Mesenteric fat pad (tissue), 1 donor: ENCODE measurements around the gene SASH1. TPM values are rescaled to one million over a fixed set of nuclear protein-coding genes. Genes with fewer than 3 reads are reported as not detected.

Experiments used
- DNase-seq: peaks from one replicate; pipeline ENCODE4 v3.0.0-alpha.2; 2020; ENCODE audit warnings: low spot score
- total RNA-seq: library from RNA; stranded (reverse); fragmentation: NEBNext Ultra II Directional; extraction: Animal tissue kit (Norgen Biotek cat#: 25700); gene quantifications from one replicate; pipeline ENCODE4 v1.2.1, GENCODE V29; 2021
- donor health status: DM: yes; HTN: yes; CAD: no.

Gene SASH1
- total RNA-seq, 1 donor from 2014 or later = 143 TPM

DNA sequence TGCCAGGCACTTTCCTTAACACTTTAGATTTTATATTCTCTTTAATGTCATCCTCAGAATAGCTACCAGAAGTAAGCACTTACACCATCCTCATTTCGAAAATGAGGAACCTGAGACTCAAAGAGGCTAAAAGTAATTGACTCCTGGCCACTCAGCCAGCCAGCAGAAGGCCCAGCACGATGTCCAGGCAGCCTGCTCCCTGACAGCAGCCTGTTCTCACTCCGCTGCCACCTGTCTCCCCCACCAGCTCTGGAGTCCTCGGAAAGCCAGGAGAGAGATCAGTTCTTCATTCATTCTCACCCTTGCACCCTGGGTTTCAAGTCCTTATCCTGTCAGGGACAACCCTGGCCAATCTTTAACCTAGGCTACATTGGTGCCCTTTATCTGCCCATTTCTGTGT, 174.0 kb downstream of the SASH1 start:
- DNase-seq = no peak

GRCh38 chr6:148517470-148517869, 174.8 kb downstream of the SASH1 start:
- DNase-seq = no peak

- no peak for DNase-seq
Measured at GRCh38 chr6:148518511-148519156, 176.0 kb downstream of the SASH1 start.

DNA sequence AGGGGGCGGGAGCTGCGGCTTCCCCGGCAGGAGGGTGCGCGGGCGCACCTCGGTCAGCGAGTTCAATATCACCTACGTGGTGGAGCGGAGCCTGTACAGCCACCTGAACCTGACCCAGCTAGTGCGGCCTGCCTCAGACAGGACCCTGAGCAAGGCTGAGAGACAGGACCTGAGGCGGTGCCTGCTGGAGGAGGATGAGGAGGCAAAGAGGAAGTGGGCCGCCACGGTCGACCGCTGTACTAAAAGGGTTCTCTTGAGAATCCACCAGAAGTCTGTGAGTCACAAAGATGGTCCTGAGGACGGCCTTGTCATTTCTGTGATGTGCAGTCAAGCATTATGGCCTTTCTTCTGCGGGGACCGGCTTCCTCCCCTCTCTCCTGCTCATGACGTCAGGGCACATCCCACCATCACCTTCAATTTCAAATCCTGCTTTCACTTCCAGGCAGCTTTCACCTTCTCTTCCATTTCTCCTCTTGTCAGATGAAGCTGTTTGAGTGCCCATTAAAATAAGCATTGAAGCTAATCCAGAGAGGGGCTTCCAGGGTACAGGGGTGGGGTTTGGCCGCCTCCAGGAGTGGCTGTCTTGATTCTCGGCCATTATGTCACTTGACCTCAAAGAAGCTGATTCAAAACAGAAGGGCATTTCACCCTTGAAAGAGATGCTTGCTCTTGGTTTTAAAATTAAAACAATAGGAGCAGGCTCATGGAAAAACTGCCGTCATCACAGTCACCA, 177.6 kb downstream of the SASH1 start:
- no peak for DNase-seq

GRCh38 chr6:148521158-148521557, 178.5 kb downstream of the SASH1 start:
- no peak for DNase-seq

- DNase-seq = no peak
Measured at GRCh38 chr6:148521586-148521985, 178.9 kb downstream of the SASH1 start.

DNA sequence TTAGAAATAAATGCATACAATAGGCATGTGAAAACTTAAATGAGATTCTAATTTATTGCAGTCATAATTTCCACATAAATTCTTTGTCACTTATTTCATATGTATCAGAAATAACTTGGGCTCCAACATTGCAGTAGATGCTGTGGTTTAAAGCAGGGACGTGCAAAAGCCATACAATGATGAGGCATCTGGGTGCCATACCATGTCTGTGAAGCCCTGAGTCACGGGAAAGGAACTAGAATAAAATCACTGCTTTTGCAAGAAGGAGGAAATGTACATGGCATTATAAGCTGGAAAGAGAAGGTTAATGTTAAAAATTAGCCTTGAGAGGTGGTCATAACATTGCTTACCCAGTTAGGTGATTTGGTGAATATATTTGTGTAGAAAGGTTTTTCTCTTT, 180.4 kb downstream of the SASH1 start:
- DNase-seq = no peak

DNA sequence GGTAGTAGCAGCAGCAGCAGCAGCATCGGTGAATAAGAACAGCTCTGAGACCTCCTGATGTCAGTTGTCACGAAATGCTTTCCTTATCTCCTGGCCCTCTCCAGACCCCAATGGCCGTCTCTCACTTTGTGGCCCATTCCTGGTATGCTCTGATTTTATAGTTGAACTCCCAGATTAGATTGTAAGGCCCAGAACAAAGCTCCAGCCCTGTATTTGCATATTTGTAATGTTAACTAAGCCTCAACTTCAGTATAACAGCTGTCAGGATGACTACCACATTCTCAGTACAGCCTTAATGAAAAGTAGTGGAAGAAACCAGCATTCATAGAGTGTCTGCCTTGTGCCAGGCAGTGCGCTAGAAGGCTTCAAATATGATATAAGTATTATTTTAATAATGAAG, 180.9 kb downstream of the SASH1 start:
- DNase-seq = no peak

DNA sequence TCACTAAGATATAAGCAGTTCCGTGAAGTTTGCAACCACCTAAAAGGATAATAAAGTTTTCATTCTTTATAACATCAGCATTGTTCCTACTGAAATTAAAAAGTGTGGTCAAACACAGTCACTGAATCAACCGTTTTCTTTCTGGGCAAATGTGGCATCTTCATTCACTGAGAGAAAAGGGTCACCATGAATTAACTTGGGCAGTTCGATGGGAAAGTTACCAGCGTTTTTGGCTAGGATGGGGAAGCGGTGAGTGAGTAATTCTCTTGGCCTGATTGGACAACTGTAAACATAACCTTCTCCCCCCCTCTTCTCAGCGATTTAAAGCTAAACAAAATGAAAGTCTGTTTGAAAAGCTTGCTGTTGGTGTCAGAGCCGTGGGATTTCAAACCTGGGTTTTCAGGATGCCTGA, 181.8 kb downstream of the SASH1 start:
- no peak for DNase-seq

- DNase-seq = no peak
Measured at GRCh38 chr6:148524976-148525375, 182.3 kb downstream of the SASH1 start.

GRCh38 chr6:148525453-148525852, 182.8 kb downstream of the SASH1 start:
- DNase-seq = no peak

DNA sequence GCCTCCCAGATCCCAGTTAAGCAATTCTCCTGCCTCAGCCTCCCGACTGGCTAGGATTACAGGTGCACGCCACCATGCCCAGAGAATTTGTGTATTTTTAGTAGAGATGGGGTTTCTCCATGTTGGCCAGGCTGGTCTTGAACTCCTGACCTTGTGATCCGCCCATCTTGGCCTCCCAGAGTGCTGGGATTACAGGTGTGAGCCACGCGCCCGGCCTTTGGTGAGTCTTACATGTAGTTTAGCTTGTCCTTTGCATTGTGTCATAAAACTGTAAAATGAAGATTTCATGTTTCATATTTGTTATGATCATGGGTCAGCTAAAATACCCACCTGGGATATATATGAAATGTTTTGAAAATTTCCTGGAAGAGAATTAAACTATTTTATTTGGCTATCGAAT, 183.5 kb downstream of the SASH1 start:
- DNase-seq = no peak

- no peak for DNase-seq
Measured at GRCh38 chr6:148528292-148528691, 185.7 kb downstream of the SASH1 start.

GRCh38 chr6:148529010-148529409, 186.4 kb downstream of the SASH1 start:
- DNase-seq = no peak

DNA sequence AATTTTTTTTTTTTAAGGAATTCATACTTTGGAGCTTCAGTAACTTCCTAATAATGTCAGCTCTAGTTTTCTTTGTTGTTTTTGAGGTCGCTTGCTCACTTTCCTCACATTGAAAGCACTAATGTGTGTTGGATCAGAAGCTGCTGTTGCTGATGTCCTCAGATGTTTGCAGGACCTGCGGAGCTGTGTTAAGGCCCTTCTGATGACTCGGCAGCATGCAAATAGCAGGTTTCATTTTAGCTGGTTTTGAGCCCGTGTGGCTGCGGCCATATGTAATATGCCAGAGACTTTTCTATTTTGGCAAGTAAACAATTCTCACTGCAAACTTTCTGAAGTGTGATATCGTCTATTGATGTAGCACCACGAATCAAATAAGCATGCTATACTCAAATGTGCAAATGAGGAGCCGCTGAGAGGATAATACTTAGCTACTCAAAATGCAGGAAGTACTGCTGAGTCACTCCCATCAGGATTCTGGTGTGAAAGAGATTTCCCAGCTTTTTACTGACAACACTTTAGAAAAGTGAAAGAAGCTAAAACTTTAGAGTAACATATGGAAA, 187.8 kb downstream of the SASH1 start:
- no peak for DNase-seq

GRCh38 chr6:148530976-148531375, 188.3 kb downstream of the SASH1 start:
- DNase-seq = no peak

DNA sequence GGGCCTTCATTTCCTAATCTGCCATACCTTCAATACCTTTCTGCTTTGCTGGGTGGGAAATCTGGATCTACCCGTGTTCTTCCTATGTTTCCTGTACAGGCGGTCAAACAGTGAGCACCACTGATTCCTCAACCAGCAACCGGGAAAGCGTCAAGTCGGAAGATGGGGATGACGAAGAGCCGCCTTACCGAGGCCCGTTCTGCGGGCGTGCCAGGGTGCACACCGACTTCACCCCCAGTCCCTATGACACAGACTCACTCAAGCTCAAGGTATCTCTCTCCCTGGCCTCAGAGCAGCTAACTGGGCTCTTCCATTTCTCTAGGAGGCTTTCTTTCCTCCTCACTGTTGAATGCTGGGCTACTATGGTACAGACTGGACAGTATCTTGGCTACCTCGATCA, 190.1 kb downstream of the SASH1 start:
- no peak for DNase-seq

DNA sequence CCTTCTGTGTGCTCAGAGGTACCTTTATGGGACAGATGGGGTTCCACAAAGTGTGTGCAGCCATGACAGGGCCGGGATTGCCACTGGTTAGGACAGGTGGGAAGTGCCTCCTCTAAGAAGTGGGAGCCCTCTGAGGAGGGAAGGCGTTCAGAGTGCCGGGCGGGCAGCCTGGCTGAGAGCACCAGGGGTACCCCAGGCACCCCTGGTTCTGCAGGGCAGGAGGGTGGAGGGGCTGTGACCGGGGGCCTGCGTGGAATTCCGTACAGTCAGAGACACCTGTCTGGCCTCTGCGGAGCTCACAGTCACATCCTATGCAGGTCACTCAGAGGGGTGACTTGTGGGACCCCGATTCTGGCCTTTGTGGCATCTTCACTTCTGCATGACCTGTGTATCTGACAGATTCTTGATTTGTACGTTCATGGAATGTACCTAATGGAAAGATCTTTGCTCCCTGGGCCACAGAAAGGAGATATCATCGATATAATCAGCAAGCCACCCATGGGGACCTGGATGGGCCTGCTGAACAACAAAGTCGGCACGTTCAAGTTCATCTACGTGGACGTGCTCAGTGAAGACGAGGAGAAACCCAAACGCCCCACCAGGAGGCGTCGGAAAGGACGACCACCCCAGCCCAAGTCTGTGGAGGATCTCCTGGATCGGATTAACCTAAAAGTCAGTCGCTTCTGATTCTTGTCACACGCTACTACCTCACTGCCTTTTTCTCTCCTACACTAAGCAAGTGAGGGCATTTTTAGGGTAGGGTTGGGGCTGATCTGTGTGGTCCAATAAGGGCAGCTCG, 190.9 kb downstream of the SASH1 start:
- no peak for DNase-seq

DNA sequence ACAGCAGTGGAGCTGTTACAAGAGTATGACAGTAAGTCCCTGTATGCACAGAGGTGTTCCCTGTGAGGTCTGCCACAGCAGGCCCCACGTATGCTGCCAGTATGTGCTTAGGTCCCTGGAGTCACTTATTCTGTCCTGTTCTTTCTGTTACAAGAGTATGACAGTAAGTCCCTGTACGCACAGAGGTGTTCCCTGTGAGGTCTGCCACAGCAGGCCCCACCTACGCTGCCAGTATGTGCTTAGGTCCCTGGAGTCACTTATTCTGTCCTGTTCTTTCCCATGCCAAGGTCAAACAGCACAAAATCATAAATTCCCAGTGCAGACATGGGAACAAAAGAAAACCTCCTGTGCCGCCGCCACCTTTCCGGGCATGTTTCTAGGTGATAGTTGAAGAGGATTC, 192.2 kb downstream of the SASH1 start:
- no peak for DNase-seq

GRCh38 chr6:148535381-148535780, 192.7 kb downstream of the SASH1 start:
- DNase-seq = no peak

GRCh38 chr6:148535976-148536375, 193.3 kb downstream of the SASH1 start:
- no peak for DNase-seq
